Neural crest cell (in vitro differentiated cells): ENCODE measurements around the gene WDR77. TPM values are rescaled to one million over a fixed set of nuclear protein-coding genes. Genes with fewer than 3 reads are reported as not detected.

Source experiments
- DNase-seq: peaks from one replicate; pipeline ENCODE4 v3.0.0; 2021; ENCODE audit warnings: low read depth, mixed read lengths, low spot score
- H3K27ac Mint-ChIP-seq: one replicate; pipeline ENCODE4 v1.8.0; 2021; ENCODE audit warnings: mild to moderate bottlenecking, mixed read lengths; ENCODE audit not compliant: unreplicated experiment
- H3K27me3 Mint-ChIP-seq: 2 replicates; pipeline ENCODE4 v1.8.0; 2021; ENCODE audit warnings: low read depth, mild to moderate bottlenecking, mixed read lengths
- H3K36me3 Mint-ChIP-seq: 2 replicates; pipeline ENCODE4 v1.8.0; 2021; ENCODE audit warnings: low read depth, mild to moderate bottlenecking, mixed read lengths
- H3K4me1 Mint-ChIP-seq: 2 replicates; pipeline ENCODE4 v1.8.0; 2021; ENCODE audit warnings: mixed read lengths
- H3K4me3 Mint-ChIP-seq: one replicate; pipeline ENCODE4 v1.8.0; 2021; ENCODE audit warnings: mild to moderate bottlenecking, mixed read lengths
- H3K9me3 Mint-ChIP-seq: 2 replicates; pipeline ENCODE4 v1.8.0; 2021; ENCODE audit warnings: mixed read lengths
- CTCF ChIP-seq: fragments of 200-600 bp; sonication (generic); conservative IDR thresholded peaks from 2 replicates; pipeline ENCODE4 v1.5.0; 2021; ENCODE audit warnings: antibody characterized with exemption, mild to moderate bottlenecking
- total RNA-seq: library from RNA; stranded (reverse); gene quantifications from 2 replicates; pipeline ENCODE4 v1.2.1, GENCODE V29; 2021

Gene WDR77
- total RNA-seq, 1 donor from 2014 or later: 58.7 TPM

- Mint-ChIP-seq H3K9me3 (no peaks in the 10 kb centered on the region), H3K36me3 (peaks cover 8% of the 10 kb centered on the region), H3K27ac (no peak overlapping the region), H3K27me3 (no peaks in the 10 kb centered on the region), H3K4me3 (no peak overlapping the region), H3K4me1 (no peaks in the 10 kb centered on the region)
- TF ChIP-seq CTCF: no peak
- no peak for DNase-seq
Observed at GRCh38 chr1:111465754-111466153, 16.7 kb upstream of the WDR77 start.

GRCh38 chr1:111463029-111463683 lies 14.1 kb upstream of the WDR77 start:
- Mint-ChIP-seq H3K36me3 (peaks cover 8% of the 10 kb centered on the region), H3K27ac (no peak overlapping the region), H3K27me3 (no peaks in the 10 kb centered on the region), H3K9me3 (no peaks in the 10 kb centered on the region), H3K4me3 (no peak overlapping the region), H3K4me1 (no peaks in the 10 kb centered on the region)
- DNase-seq: no peak
- no peak for TF ChIP-seq CTCF

GRCh38 chr1:111462370-111463028 lies 13.4 kb upstream of the WDR77 start:
- H3K36me3 Mint-ChIP-seq: peaks cover 8% of the 10 kb centered on the region
- TF ChIP-seq CTCF: no peak
- no peaks in the 10 kb centered on the region for H3K27me3 Mint-ChIP-seq
- no peak overlapping the region for H3K4me3 Mint-ChIP-seq
- H3K27ac Mint-ChIP-seq: no peak overlapping the region
- DNase-seq: no peak
- no peaks in the 10 kb centered on the region for H3K4me1 Mint-ChIP-seq
- no peaks in the 10 kb centered on the region for H3K9me3 Mint-ChIP-seq

GRCh38 chr1:111461765-111462164 lies 12.7 kb upstream of the WDR77 start:
- no peak overlapping the region for H3K4me3 Mint-ChIP-seq
- DNase-seq: no peak
- no peak overlapping the region for H3K27ac Mint-ChIP-seq
- no peak for TF ChIP-seq CTCF
- H3K27me3 Mint-ChIP-seq: no peaks in the 10 kb centered on the region
- no peaks in the 10 kb centered on the region for H3K4me1 Mint-ChIP-seq
- H3K36me3 Mint-ChIP-seq: peaks cover 8% of the 10 kb centered on the region
- H3K9me3 Mint-ChIP-seq: no peaks in the 10 kb centered on the region

- Mint-ChIP-seq H3K4me1 (peaks cover 20% of the 10 kb centered on the region), H3K27me3 (no peaks in the 10 kb centered on the region), H3K4me3 (no peak overlapping the region), H3K27ac (no peak overlapping the region), H3K36me3 (peaks cover 4% of the 10 kb centered on the region), H3K9me3 (no peaks in the 10 kb centered on the region)
- no peak for TF ChIP-seq CTCF
- no peak for DNase-seq
Observed at GRCh38 chr1:111455642-111456031, 6.6 kb upstream of the WDR77 start.
